Kidney (tissue), 14 donors: ENCODE results near the gene DYNC1I2. TPM values are rescaled to one million over a fixed set of nuclear protein-coding genes. Genes with fewer than 3 reads are reported as not detected.

Experiments
- DNase-seq, 5 donors: peaks; one replicate each; pipeline ENCODE4 v3.0.0-alpha.2; 2013 to 2020
- FAIRE-seq: peaks from 2 replicates; lab custom pipeline; 2012; peaks lifted over from hg19 to GRCh38; lab: Jason Lieb, UNC
- H3K27ac ChIP-seq, 2 donors: one replicate each; pipeline ENCODE4 v1.7.0; 2013; ENCODE audit warnings: low read depth in 2 of 2, low read length in 2 of 2, inconsistent platforms in 1 of 2
- H3K27me3 ChIP-seq: one replicate; pipeline ENCODE4 v1.7.1; 2013; ENCODE audit warnings: low read length, inconsistent platforms; ENCODE audit not compliant: control insufficient read depth, insufficient read depth
- H3K36me3 ChIP-seq, 3 donors: one replicate each; pipeline versions ENCODE4 v1.7.0 to v1.7.1; 2013; ENCODE audit warnings: low read length in 3 of 3, control low read depth in 1 of 3, inconsistent platforms in 1 of 3; ENCODE audit not compliant: insufficient read depth in 3 of 3, control insufficient read depth in 2 of 3
- H3K4me1 ChIP-seq, 3 donors: one replicate each; pipeline versions ENCODE4 v1.7.0 to v1.7.1; 2013; ENCODE audit warnings: low read length in 3 of 3, inconsistent platforms in 1 of 3, low read depth in 1 of 3; ENCODE audit not compliant: control insufficient read depth in 2 of 3, insufficient read depth in 2 of 3
- H3K4me3 ChIP-seq, 3 donors: one replicate each; pipeline versions ENCODE4 v1.7.0 to v1.8.1; 2013; ENCODE audit warnings: low read length in 3 of 3, control low read depth in 1 of 3, inconsistent platforms in 1 of 3
- H3K9ac ChIP-seq, 3 donors: one replicate each; pipeline versions ENCODE4 v1.7.0 to v1.7.1; 2013; ENCODE audit warnings: low read length in 3 of 3, control low read depth in 1 of 3, inconsistent platforms in 1 of 3
- H3K9me3 ChIP-seq, 3 donors: one replicate each; pipeline versions ENCODE4 v1.7.0 to v1.7.1; 2013; ENCODE audit warnings: low read length in 3 of 3, control low read depth in 1 of 3, inconsistent platforms in 1 of 3; ENCODE audit not compliant: control insufficient read depth in 2 of 3, insufficient read depth in 1 of 3
- intact Hi-C: fragments of 100-400 bp; cut with DNase I; formaldehyde crosslinking; loops from one replicate; pipeline ENCODE4 v1.11.1; 2022
- polyA plus RNA-seq: library from polyadenylated mRNA; stranded (reverse); fragments of 350-450 nt; fragmentation: Illumina TruSeq; extraction: RNeasy Lipid Tissue Mini Kit (QIAGEN cat#74804); gene quantifications from one replicate; pipeline ENCODE4 v1.2.3, GENCODE V29; 2014; ENCODE audit warnings: low read depth, low replicate concordance; ENCODE audit not compliant: insufficient read depth
- total RNA-seq: library from RNA; stranded (reverse); fragmentation: NEBNext Ultra II Directional; extraction: Animal tissue kit (Norgen Biotek cat#: 25700); gene quantifications from one replicate; pipeline ENCODE4 v1.2.1, GENCODE V29; 2021
- TF ChIP-seq, protein P1 (sequence below): IDR thresholded peaks from 3 replicates; pipeline ENCODE4 v1.5.1; 2012; ENCODE audit warnings: mild to moderate bottlenecking, moderate library complexity, borderline replicate concordance; ENCODE audit not compliant: insufficient read depth; ENCODE audit errors: extremely low read depth
- donor health status: control.
- donor health status: control.
- donor health status: control.
- donor health status: control.
- donor health status: control.
- donor health status: DM: yes; HTN: yes; CAD: no.
- donor health status: Normal renal cell carcinoma (clear cell type).

DYNC1I2 gene
- total and polyA plus RNA-seq, 2 donors from 2014 or later, result 81.7 to 108 TPM

DNA sequence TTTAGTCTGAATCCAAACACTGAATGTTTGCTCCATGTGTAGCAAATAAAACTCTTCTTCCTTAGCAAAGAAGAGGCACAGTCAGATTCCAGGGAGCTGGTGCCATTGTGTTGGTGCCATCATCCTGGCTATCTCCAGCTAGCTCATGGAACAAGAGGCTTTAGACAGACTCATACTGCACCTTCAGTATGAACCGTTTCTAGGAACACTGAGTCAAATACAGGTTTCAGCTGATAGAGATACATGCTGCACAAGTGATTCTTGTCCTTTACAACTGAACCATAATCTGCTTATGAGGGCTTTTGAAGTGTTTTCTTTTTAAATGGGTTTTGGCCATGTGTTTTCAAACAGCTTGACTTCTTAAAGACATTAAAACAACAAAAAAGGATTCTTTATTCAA, 57.9 kb downstream of the DYNC1I2 start:
- no peak overlapping the region for H3K4me3 ChIP-seq
- no peak for FAIRE-seq
- no peaks in the 10 kb centered on the region for H3K9me3 ChIP-seq
- no peaks in the 10 kb centered on the region for H3K27me3 ChIP-seq
- intact Hi-C loops, result no loop called here
- TF ChIP-seq, protein P1, sequence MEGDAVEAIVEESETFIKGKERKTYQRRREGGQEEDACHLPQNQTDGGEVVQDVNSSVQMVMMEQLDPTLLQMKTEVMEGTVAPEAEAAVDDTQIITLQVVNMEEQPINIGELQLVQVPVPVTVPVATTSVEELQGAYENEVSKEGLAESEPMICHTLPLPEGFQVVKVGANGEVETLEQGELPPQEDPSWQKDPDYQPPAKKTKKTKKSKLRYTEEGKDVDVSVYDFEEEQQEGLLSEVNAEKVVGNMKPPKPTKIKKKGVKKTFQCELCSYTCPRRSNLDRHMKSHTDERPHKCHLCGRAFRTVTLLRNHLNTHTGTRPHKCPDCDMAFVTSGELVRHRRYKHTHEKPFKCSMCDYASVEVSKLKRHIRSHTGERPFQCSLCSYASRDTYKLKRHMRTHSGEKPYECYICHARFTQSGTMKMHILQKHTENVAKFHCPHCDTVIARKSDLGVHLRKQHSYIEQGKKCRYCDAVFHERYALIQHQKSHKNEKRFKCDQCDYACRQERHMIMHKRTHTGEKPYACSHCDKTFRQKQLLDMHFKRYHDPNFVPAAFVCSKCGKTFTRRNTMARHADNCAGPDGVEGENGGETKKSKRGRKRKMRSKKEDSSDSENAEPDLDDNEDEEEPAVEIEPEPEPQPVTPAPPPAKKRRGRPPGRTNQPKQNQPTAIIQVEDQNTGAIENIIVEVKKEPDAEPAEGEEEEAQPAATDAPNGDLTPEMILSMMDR, result no peak
- H3K27ac ChIP-seq, result no peak overlapping the region
- H3K36me3 ChIP-seq, result peaks cover 4 to 19% (median 15%) of the 10 kb centered on the region in 3 donors
- no peak overlapping the region for H3K9ac ChIP-seq
- H3K4me1 ChIP-seq, result no peaks in the 10 kb centered on the region
- DNase-seq, result no peak

DNA sequence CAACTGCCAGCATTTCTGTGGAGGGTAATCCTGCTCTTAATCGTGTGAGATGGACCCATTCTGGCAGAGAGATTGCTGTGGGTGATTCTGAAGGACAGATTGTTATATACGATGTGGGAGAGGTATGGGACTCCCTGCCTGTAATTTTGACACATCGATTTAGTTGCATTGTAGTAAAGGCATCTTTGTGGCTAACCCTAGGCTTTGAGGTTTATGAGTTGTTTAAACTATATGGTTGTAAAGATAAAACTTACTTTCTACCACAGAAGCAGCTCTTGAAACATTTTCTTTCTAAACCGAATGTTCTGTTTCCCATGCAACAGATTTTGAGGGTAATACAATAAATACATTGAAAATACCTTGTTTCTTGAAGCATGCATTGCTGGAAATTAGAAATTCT, 58.5 kb downstream of the DYNC1I2 start:
- no peaks in the 10 kb centered on the region for H3K4me1 ChIP-seq
- DNase-seq, result no peak
- H3K4me3 ChIP-seq, result no peak overlapping the region
- H3K36me3 ChIP-seq, result peaks cover 4 to 21% (median 17%) of the 10 kb centered on the region in 3 donors
- H3K9ac ChIP-seq, result no peak overlapping the region
- intact Hi-C loops, result no loop called here
- no peak for FAIRE-seq
- TF ChIP-seq, protein P1, result no peak
- no peaks in the 10 kb centered on the region for H3K9me3 ChIP-seq
- H3K27me3 ChIP-seq, result no peaks in the 10 kb centered on the region
- H3K27ac ChIP-seq, result no peak overlapping the region

DNA sequence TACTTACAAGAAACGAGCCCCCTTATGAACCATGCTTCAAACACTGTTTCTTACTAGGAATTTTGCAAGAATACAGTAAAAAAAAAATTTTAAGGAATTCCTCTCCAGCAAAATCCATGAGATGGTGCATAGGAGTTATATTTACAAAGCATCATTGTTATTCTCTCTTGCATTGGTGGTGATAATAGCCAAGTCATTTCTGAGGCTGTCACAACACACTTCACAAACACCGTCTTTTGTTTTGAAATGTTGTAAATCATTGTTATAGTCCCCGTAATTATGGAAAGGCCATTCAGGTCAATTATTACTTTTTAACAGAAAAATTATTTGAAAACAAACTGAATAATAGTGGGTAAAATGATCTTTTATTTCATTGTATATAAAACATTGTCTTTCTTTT, 60.1 kb downstream of the DYNC1I2 start:
- TF ChIP-seq, protein P1, result no peak
- no peak overlapping the region for H3K4me3 ChIP-seq
- peaks cover 4 to 30% (median 20%) of the 10 kb centered on the region in 3 donors for H3K36me3 ChIP-seq
- FAIRE-seq, result no peak
- no peaks in the 10 kb centered on the region for H3K27me3 ChIP-seq
- no peak overlapping the region for H3K27ac ChIP-seq
- intact Hi-C loops, result no loop called here
- no peak for DNase-seq
- no peaks in the 10 kb centered on the region for H3K9me3 ChIP-seq
- no peak overlapping the region for H3K9ac ChIP-seq
- H3K4me1 ChIP-seq, result no peaks in the 10 kb centered on the region
